GM12891 (cell line): Measurements from ENCODE around the gene ALKBH6.

Experiments used
- DNase-seq: peaks from one replicate; pipeline ENCODE4 v3.0.0; 2011; ENCODE audit warnings: low spot score; ENCODE audit not compliant: insufficient read length
- FAIRE-seq: peaks from 2 replicates; lab custom pipeline; 2011; peaks lifted over from hg19 to GRCh38; lab: Jason Lieb, UNC
- PAX5 ChIP-seq: IDR thresholded peaks from 2 replicates; pipeline ENCODE4 v1.6.1; 2011; ENCODE audit warnings: low read length, moderate library complexity, mild to moderate bottlenecking; ENCODE audit not compliant: insufficient read depth, severe bottlenecking
- POLR2A ChIP-seq: IDR thresholded peaks from 2 replicates; pipeline ENCODE4 v1.6.1; 2011; ENCODE audit warnings: low read depth, low read length, control low read depth
- POLR2AphosphoS5 ChIP-seq: IDR thresholded peaks from 2 replicates; pipeline ENCODE4 v1.6.1; 2011; ENCODE audit warnings: low read depth, low read length, control low read depth
- POU2F2 ChIP-seq: IDR thresholded peaks from 2 replicates; pipeline ENCODE4 v1.6.1; 2011; ENCODE audit warnings: low read depth, mild to moderate bottlenecking, control low read depth, low read length, moderate library complexity
- SPI1 ChIP-seq: IDR thresholded peaks from 2 replicates; pipeline ENCODE4 v1.6.1; 2011; ENCODE audit warnings: low read depth, low read length, control low read depth
- TAF1 ChIP-seq: IDR thresholded peaks from 2 replicates; pipeline ENCODE4 v1.6.1; 2011; ENCODE audit warnings: low read depth, low read length, control low read depth

The ALKBH6 gene

GRCh38 chr19:36010402-36010801, 3.6 kb downstream of the ALKBH6 start:
- DNase-seq (no peak), FAIRE-seq (no peak)
- TF ChIP-seq POLR2AphosphoS5 = no peak
- no peak for TF ChIP-seq POLR2A
- no peak for TF ChIP-seq TAF1
- TF ChIP-seq PAX5 = no peak
- no peak for TF ChIP-seq POU2F2
- no peak for TF ChIP-seq SPI1

- FAIRE-seq (no peak), DNase-seq (no peak)
Measured at GRCh38 chr19:36009633-36010379, 4.2 kb downstream of the ALKBH6 start.

DNA sequence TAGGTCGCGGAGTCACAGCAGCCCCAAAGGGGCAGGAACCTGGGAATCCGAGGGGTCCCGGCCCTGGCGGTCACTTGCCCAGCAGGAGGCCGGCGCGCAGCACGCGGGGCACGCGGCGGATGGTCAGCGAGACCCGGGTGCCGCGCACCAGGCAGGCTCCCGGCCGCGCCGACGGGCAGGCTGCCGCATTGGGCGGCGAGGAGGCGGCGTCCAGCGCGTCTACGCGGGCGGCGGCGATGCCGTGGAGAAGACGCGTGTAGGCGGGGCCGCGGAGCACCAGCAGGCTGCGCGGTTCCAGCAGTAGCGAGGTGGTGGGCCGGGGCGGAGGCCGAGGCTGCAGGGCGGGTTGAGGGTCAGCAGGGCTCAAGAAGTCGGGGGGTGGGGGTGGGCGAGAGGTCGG, 4.8 kb downstream of the ALKBH6 start:
- peak; percentile 60 for DNase-seq
- TF ChIP-seq POLR2AphosphoS5 = no peak
- no peak for TF ChIP-seq PAX5
- TF ChIP-seq POLR2A = no peak
- no peak for TF ChIP-seq TAF1
- TF ChIP-seq POU2F2 = no peak
- no peak for TF ChIP-seq SPI1
- FAIRE-seq = peak; percentile 76

More at GRCh38 chr19:36009633-36010379, 4.2 kb downstream of the ALKBH6 start:
- TF ChIP-seq POU2F2 (no peak), POLR2A (no peak), SPI1 (no peak), TAF1 (no peak), PAX5 (no peak), POLR2AphosphoS5 (no peak)

DNA sequence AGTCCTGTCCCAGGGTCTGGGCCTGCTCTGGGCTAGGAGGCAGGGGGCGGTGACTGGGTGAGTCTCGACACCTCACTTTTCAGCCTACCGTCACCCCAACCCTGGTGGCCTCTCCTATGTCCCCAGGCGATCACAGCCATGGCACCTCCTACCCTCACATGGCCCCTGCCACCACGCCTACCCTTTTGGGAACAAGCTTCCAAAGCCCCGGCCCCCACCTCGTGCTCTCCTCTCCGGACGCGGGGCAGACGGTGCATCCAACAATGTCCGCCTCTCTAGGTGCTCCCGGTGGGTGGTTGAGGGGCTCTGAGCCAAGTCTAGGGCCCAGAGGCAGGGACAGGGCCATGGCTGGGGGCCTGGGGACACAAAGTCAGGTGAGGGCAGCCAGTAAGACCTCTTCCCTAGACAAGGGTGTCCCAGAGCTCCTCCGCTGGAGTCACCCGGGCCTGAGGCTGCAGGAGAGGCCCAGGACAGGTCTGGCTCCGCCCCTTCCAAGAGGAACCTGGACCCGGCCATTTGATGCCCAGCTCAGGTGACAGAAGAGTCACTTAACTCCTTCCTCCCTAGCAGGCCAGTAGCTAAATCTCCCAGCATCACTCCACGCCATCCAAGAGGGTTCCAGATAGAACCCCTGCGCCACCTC, 5.6 kb downstream of the ALKBH6 start, which contains the start of gene SYNE4:
Gene SYNE4 (minus strand): TSS at position 478 of the 643 bp plus-strand sequence. CDS start 132 bp downstream, at position 346.
- FAIRE-seq = no peak
- TF ChIP-seq PAX5 = no peak
- no peak for TF ChIP-seq POU2F2
- TF ChIP-seq SPI1 = no peak
- TF ChIP-seq TAF1 = no peak
- no peak for TF ChIP-seq POLR2A
- no peak for TF ChIP-seq POLR2AphosphoS5
- DNase-seq = no peak

DNA sequence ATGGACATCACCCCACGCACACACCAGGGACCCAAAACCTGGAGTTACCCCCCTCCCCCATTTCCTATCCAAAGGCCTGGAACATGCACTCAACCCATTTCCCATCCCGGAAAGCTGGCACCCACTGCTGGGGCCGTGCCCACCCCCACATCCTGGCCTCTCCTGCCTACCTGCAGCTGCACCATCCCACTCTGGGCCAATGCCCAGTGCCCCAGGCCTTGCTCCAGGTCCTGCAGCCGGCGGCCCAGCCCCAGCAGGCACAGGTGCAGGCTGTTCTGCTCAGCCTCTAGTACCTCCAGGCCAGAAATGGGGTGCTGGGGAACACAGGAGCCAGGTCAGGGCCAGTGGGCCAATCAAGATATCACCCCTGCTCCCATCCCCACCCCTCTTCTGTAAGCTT, 7.1 kb downstream of the ALKBH6 start:
- FAIRE-seq = no peak
- DNase-seq = no peak
- TF ChIP-seq SPI1 (no peak), PAX5 (no peak), POU2F2 (no peak), POLR2AphosphoS5 (no peak), POLR2A (no peak), TAF1 (no peak)

- no peak for TF ChIP-seq POU2F2
- no peak for TF ChIP-seq POLR2AphosphoS5
- DNase-seq = no peak
- FAIRE-seq = no peak
Measured at GRCh38 chr19:36003284-36003683, 10.7 kb downstream of the ALKBH6 start.

GRCh38 chr19:36001605-36002004, 12.4 kb downstream of the ALKBH6 start:
- DNase-seq (no peak), FAIRE-seq (no peak)
- TF ChIP-seq SPI1 (no peak), POLR2A (no peak), POU2F2 (no peak), PAX5 (no peak), TAF1 (no peak), POLR2AphosphoS5 (no peak)

- no peak for TF ChIP-seq SPI1
- no peak for TF ChIP-seq PAX5
- TF ChIP-seq TAF1 = no peak
- TF ChIP-seq POU2F2 = no peak
- no peak for TF ChIP-seq POLR2A
- TF ChIP-seq POLR2AphosphoS5 = no peak
- no peak for DNase-seq
- no peak for FAIRE-seq
Measured at GRCh38 chr19:35996777-35997176, 17.2 kb downstream of the ALKBH6 start.

- DNase-seq (peak; percentile 98), FAIRE-seq (peak; percentile 100)
- TF ChIP-seq PAX5 = no peak
- peak; percentile 77 for TF ChIP-seq POLR2AphosphoS5
- TF ChIP-seq POLR2A = peak; percentile 72; the same call in 1 of the 2 replicates
- TF ChIP-seq POU2F2 = no peak; the same call in 1 of the 2 replicates
- TF ChIP-seq TAF1 = peak; percentile 80
- TF ChIP-seq SPI1 = peak; percentile 78
Measured at GRCh38 chr19:35995048-35995993, 18.7 kb downstream of the ALKBH6 start, which contains the start of gene SDHAF1. TSS of gene SDHAF1 (plus strand) at chr19:35995188. CDS start at chr19:35995275, 87 bp downstream.
